ENCODE results near the gene EPHA4.
A peak's percentile ranks its signal among the peaks of the same experiment; 100 is the strongest.

The EPHA4 gene

DNA sequence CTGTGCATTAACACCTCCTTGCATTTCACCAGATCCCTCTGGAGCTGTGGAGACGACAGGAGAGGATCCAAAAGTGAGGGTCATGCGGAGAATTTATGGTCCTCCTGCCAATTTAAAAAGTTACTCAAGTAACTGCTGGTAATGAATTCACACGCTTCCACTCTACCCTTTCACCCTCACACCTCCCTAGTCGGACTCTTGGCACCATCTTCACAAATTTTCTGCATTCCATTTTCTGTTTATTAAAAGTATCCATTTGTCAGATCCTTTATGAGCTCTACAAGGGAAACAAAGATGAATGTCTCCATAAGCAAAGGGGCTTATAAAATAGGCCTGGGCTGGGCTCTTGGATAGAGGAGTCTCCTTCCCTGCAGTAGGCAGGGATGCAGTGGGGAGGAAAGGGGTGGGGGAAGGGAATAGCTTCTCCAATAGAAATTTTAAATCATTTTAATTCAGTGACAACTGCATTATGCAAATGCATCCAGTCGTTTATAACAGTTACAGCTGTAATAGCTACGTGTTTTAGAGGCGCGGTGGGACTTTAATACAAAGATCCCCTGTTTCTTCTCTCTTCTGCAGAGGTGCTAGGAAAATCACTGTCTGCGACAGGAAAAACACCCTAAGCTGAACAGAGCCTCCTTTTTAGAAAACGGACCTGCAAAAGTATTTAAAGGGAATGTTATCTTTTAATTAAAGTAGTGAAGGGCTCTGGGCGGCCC lies 132.2 kb downstream of the EPHA4 start:
- DNase-seq (ENCODE audit: low read depth), result no peak

GRCh38 chr2:221437056-221437455 lies 135.0 kb downstream of the EPHA4 start:
- no peak for DNase-seq (ENCODE audit: low read depth)

- no peak for DNase-seq (ENCODE audit: low read depth)
Observed at GRCh38 chr2:221435171-221435570, 136.9 kb downstream of the EPHA4 start.

GRCh38 chr2:221434142-221434541 lies 138.0 kb downstream of the EPHA4 start:
- no peak for DNase-seq (ENCODE audit: low read depth)

DNA sequence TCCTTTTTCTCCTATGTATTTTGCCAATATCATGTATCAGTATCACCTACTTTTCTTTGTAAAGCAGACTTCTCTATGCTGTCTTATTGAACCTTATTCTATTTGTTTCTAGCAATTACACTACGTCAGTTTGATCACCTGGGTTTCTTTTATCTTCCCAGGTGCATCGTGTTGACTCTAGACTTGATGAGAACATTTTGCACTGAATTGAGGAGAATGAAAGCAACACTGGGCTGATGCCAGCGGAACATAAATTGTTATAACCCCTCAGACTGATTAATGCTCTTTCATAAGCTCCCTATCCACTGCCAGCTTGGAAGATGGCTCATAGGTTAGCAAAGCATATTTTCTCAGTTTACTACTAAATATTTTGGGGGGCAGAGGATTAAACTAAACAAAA lies 140.6 kb downstream of the EPHA4 start:
- no peak for DNase-seq (ENCODE audit: low read depth)

DNA sequence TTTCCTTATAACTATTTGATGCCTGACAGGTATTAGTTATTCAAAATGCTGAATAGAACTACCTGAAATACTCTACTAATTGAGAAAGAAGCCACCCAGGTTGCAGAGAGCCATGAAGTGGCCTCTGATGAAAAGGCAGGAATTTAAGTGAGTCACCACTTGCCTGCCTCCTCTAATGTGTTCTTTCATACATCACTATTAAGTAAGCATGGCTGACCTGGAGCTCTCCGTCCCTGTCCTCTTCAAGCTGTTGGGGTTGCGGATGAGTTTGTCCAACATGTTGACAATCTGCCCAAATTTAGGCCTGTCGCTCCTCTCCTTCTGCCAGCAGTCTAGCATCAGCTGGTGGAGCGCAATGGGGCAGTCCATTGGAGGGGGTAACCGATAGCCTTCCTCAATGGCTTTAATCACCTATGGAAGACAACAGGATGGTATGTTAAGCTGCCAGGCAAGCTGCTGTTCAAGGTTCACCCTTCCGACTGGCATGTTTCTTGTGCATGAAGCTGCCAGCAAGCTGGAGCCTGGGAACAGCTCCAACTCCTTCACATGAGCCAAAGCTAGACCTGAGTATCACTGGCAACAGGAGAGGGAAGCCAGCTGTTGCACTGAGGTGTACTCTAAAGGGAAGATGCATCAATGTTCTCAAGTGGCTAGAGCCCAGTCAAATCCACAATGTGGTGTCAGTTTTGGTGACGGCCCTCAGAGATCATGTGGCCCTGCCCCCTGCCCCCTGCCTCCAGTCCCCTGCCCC lies 142.2 kb downstream of the EPHA4 start:
- no peak for DNase-seq (ENCODE audit: low read depth)

DNA sequence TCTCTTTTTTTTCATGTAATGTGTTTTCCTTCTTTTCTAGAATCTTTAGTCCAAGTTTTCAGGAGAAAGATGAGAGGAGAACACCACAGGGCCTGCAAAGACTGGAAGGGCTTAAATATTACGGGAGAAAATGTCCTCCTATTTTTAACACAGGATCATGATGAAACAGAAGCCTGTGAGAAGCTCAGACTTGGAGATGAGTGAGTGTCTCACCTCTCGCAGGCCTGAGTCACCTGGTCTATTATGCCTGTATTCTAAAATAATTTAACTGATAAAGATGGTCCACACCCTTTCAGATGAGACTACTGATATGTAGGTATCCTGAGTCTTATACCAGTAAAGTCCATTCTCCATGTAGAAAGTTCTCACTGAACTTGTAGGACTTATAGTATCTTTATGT lies 143.2 kb downstream of the EPHA4 start:
- DNase-seq (ENCODE audit: low read depth), result no peak

- no peak for DNase-seq (ENCODE audit: low read depth)
Observed at GRCh38 chr2:221426929-221427328, 145.2 kb downstream of the EPHA4 start.

DNA sequence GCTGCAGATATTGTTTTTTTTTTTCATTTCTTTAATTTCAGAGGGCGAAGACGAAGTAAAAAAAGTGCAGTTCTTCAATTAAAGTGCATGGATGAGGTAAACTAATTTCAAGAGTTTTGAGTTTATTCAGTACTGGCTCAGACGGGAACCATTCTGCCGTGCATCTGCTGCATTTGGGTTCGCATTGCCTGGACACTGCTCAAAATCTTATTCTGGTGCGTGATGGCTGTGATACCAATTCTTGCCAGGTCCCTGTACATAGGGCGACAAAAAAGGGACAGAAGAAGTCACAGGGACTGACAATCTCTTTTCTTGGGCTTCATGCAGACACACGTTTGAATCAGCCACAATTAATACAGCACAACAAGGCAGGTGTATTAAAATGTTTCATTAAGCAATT lies 146.2 kb downstream of the EPHA4 start:
- DNase-seq (ENCODE audit: low read depth), result no peak

GRCh38 chr2:221425353-221425752 lies 146.8 kb downstream of the EPHA4 start:
- no peak for DNase-seq (ENCODE audit: low read depth)

DNA sequence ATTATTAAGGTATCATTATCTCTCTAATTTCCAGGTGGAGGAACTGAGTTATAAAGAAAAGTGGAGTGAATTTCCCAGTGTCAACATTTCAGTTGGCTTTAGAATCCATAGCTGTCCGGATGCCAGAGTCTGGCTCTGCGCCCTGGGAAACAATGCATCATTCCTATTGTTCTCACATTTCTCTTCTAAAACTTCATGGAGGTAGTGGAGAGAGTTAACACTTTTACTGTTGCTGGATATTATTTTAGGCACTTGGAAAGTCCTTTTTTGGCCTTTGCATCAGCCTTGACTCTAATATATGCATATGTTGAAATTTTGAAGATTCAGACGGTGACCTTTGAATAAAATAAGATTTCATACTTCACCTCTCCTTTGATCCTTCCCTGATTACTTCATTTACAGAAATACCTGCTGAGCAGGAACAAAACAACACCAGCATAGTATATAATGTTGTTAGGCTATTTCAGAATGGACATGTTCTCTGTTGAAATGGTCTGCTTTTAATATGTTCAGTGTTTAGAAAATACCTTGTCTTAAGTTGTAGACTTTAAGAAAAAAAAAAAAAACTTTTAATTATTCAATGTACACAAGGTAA lies 148.8 kb downstream of the EPHA4 start:
- peak; percentile 18 for DNase-seq (ENCODE audit: low read depth)

- no peak for DNase-seq (ENCODE audit: low read depth)
Observed at GRCh38 chr2:221422516-221423209, 149.4 kb downstream of the EPHA4 start.

DNA sequence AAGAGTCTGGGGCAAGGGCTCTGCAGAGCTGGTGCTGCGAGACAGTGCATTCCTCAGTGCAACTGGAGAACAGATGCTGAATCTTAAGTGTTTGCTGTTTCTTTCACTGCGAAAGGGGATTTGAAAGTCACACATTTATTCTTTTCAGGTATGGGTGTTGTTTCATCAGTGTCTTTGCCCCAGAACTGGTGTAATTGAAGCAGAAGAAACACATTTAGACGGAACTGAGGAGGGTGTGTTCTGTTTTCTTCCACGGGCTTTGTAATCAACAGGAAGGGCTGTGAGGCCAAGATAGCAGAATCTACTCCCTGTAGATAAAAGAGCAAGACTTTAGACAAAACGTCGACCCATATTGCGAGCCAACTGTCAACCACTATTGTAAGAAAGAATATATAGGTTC lies 151.9 kb downstream of the EPHA4 start:
- no peak for DNase-seq (ENCODE audit: low read depth)

DNA sequence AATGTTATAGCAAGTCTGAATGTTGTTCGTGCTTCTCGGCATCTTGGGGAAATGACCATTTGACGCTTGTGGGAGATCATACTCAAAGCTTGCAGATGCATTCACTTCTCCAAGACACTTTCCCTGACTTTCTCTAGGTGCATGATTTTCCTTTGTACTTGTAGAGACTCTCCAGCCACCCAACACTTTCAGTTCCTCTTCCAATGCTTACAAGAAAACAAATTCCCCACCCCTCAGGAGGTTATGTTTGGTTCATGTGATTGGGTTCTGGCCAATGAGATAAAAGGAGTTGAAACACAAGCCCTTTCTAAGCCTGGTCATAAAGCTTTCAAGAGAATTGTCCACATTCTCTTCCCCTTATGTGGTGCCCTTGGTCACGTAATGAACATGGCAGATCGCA lies 156.3 kb downstream of the EPHA4 start:
- no peak for DNase-seq (ENCODE audit: low read depth)

DNA sequence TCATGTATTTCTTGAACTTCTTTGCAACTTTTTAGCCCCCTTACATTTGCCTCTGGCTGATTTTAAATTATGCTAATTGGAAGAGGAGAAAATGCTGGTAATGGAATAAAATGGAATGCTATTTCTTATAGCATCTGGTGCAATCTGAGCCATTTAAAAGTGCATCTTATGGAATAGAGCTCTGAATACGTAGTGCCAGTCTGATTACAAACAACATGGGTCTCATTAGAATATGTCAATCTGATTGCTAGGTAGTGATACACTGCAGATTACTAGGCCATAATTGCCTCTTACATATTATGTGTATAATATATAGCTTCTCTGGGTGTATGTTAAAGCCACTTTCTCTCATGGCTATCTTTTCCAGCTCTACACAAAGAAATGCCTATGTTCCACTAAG lies 159.1 kb downstream of the EPHA4 start:
- DNase-seq (ENCODE audit: low read depth), result no peak

GRCh38 chr2:221410487-221410886 lies 161.6 kb downstream of the EPHA4 start:
- no peak for DNase-seq (ENCODE audit: low read depth)

- no peak for DNase-seq (ENCODE audit: low read depth)
Observed at GRCh38 chr2:221407765-221408164, 164.3 kb downstream of the EPHA4 start.

DNA sequence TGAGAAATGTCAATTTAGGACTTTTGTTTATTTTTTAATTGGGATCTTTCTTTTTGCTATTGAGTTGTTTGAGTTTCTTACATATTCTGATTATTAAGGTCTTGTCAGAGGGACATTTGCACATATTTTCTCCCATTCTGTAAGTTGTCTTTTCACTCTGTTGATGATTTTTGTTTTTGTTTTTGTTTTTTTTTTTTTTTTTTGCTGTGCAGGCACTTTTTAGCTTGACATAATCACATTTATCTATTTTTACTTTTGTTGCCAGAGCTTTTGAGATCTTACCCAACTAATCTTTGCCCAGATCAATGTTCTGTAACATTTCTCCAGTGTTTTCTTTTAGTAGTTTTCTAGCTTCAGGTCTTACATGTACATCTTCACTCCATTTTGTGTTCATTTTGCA lies 166.6 kb downstream of the EPHA4 start:
- no peak for DNase-seq (ENCODE audit: low read depth)

GRCh38 chr2:221402072-221402471 lies 170.0 kb downstream of the EPHA4 start:
- DNase-seq (ENCODE audit: low read depth), result peak; percentile 14

GRCh38 chr2:221400411-221400810 lies 171.7 kb downstream of the EPHA4 start:
- DNase-seq (ENCODE audit: low read depth), result no peak

- no peak for DNase-seq (ENCODE audit: low read depth)
Observed at GRCh38 chr2:221399183-221399582, 172.9 kb downstream of the EPHA4 start.

DNA sequence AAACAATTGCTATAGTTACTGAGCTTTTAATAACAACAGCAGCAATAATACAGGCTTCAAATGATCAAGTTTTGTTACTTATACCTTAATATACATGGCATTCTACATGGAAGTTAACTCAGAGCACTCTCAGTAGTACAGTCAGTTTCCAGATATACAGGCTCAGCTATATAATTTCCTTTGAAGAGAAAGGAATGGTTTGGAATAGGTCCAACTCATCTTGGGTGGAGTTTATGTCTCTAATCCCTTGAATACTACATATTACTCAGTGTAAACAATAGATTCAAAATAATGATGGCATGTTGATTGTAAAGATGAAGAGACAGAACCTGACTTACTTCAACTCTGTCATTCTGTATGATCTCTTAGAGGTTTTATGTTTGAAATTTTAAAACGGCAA lies 174.9 kb downstream of the EPHA4 start:
- no peak for DNase-seq (ENCODE audit: low read depth)

Data from fibroblast of the conjunctiva (primary cell).